DOHH2 (cell line): Measurements from ENCODE around the gene OGDHL.

Experiments
- EZH2phosphoT487 ChIP-seq: fragments of 200-600 bp; sonication (generic); IDR thresholded peaks from 2 replicates; pipeline ENCODE4 v1.6.1; 2017; ENCODE audit warnings: borderline replicate concordance, mild to moderate bottlenecking, antibody characterized with exemption, low read length, moderate library complexity, mixed read lengths
- TF ChIP-seq, protein P1 (sequence below): fragments of 200-600 bp; sonication (generic); IDR thresholded peaks from one replicate; pipeline ENCODE4 v1.5.1; 2014; ENCODE audit warnings: antibody characterized with exemption, mild to moderate bottlenecking, low read depth, low read length; ENCODE audit not compliant: poor library complexity, severe bottlenecking

DNA sequence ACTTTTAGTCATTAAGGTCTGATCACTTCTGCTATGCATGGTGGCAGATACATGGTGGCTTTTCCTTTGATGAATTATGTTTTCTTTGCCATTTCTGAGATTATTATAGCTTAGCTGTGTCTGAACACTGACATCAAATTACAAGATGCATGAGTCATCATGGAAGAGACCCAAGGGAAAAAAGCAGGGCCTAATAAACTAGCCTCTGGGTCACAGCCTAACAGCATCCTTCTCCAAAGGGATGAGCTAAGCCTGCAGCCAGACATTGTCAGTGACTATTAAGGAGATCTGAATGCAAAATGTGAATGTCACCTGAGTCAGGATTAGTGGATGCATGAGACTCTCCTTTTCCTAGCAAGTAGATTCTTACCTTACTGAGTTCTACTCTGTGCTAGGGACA is 19.1 kb upstream of the OGDHL start:
- TF ChIP-seq, protein P1, sequence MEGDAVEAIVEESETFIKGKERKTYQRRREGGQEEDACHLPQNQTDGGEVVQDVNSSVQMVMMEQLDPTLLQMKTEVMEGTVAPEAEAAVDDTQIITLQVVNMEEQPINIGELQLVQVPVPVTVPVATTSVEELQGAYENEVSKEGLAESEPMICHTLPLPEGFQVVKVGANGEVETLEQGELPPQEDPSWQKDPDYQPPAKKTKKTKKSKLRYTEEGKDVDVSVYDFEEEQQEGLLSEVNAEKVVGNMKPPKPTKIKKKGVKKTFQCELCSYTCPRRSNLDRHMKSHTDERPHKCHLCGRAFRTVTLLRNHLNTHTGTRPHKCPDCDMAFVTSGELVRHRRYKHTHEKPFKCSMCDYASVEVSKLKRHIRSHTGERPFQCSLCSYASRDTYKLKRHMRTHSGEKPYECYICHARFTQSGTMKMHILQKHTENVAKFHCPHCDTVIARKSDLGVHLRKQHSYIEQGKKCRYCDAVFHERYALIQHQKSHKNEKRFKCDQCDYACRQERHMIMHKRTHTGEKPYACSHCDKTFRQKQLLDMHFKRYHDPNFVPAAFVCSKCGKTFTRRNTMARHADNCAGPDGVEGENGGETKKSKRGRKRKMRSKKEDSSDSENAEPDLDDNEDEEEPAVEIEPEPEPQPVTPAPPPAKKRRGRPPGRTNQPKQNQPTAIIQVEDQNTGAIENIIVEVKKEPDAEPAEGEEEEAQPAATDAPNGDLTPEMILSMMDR = no peak
- no peak for TF ChIP-seq EZH2phosphoT487
